ENCODE measurements around the gene SLC38A7.

Gene SLC38A7

GRCh38 chr16:58651965-58652348 lies 32.6 kb downstream of the SLC38A7 start:
- no peak for DNase-seq (ENCODE audit: low spot score)
- TF ChIP-seq, protein P1, sequence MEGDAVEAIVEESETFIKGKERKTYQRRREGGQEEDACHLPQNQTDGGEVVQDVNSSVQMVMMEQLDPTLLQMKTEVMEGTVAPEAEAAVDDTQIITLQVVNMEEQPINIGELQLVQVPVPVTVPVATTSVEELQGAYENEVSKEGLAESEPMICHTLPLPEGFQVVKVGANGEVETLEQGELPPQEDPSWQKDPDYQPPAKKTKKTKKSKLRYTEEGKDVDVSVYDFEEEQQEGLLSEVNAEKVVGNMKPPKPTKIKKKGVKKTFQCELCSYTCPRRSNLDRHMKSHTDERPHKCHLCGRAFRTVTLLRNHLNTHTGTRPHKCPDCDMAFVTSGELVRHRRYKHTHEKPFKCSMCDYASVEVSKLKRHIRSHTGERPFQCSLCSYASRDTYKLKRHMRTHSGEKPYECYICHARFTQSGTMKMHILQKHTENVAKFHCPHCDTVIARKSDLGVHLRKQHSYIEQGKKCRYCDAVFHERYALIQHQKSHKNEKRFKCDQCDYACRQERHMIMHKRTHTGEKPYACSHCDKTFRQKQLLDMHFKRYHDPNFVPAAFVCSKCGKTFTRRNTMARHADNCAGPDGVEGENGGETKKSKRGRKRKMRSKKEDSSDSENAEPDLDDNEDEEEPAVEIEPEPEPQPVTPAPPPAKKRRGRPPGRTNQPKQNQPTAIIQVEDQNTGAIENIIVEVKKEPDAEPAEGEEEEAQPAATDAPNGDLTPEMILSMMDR (IDR thresholded peaks at IDR 0.05; ENCODE audit: extremely low read depth, insufficient read depth, missing control alignments) = no peak
- in situ Hi-C loops (cut with MboI; ENCODE audit: low pct_unique_long_range_greater_than_20kb, low sequenced_read_pairs, unreplicated experiment) = no loop called here

GRCh38 chr16:58649707-58650106 lies 34.9 kb downstream of the SLC38A7 start:
- in situ Hi-C loops (cut with MboI; ENCODE audit: low pct_unique_long_range_greater_than_20kb, low sequenced_read_pairs, unreplicated experiment) = no loop called here
- DNase-seq (ENCODE audit: low spot score) = no peak
- TF ChIP-seq, protein P1 (IDR thresholded peaks at IDR 0.05; ENCODE audit: extremely low read depth, insufficient read depth, missing control alignments) = no peak

GRCh38 chr16:58647107-58647506 lies 37.5 kb downstream of the SLC38A7 start:
- in situ Hi-C loops (cut with MboI; ENCODE audit: low pct_unique_long_range_greater_than_20kb, low sequenced_read_pairs, unreplicated experiment) = no loop called here
- DNase-seq (ENCODE audit: low spot score) = no peak
- TF ChIP-seq, protein P1 (IDR thresholded peaks at IDR 0.05; ENCODE audit: extremely low read depth, insufficient read depth, missing control alignments) = no peak

DNA sequence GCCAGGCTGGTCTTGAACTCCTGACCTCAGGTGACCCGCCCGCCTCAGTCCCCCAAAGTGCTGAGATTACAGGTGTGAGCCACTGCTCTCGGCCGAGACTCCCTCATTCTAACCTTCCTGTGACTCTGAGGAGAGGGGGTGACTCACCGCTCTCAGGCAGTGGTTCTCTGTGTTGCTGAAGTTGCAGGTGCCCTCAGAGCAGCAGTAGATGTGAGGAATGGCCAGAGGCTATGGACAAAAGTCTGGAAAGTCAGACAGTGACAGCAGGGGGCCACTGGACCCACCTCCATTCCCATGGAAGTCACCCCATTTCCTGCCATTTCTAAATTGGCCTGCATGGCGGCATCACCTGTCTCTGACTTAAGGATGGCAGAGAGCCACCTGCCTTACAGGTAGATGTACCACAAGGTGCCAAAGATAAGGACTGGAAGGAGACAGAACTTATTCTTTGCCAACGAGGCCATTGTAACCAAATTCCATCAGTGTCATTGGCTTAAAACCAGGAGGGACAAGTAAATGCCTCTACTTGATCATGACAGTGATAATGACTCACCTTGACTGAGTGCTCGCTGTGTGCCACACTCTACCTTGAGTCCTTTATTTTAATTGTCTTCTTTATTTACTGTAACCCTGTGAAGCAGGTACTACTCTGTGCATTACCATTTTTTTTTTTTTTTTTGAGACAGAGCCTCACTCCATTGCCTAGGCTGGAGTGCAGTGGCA lies 39.6 kb downstream of the SLC38A7 start:
- in situ Hi-C loops (cut with MboI; ENCODE audit: low pct_unique_long_range_greater_than_20kb, low sequenced_read_pairs, unreplicated experiment) = no loop called here
- DNase-seq (ENCODE audit: low spot score) = no peak
- TF ChIP-seq, protein P1 (IDR thresholded peaks at IDR 0.05; ENCODE audit: extremely low read depth, insufficient read depth, missing control alignments) = no peak

DNA sequence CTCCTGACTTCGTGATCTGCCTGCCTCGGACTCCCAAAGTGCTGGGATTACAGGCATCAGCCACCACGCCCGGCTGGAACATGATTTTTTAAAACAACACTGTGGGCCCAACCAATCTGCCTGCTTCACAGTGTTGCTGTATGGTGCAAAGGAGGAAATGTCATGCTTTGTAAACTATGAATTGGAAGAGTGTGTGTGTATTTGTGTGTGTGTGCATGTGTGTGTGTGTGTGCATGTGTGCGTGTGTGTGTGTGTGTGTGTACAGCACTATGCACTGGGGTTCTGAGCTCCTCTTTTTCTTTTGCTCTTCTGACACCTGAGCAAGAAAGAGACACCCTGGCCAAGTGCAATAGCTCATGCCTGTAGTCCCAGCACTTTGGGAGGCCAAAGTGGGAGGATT lies 40.5 kb downstream of the SLC38A7 start:
- in situ Hi-C loops (cut with MboI; ENCODE audit: low pct_unique_long_range_greater_than_20kb, low sequenced_read_pairs, unreplicated experiment) = no loop called here
- TF ChIP-seq, protein P1 (IDR thresholded peaks at IDR 0.05; ENCODE audit: extremely low read depth, insufficient read depth, missing control alignments) = no peak
- no peak for DNase-seq (ENCODE audit: low spot score)

DNA sequence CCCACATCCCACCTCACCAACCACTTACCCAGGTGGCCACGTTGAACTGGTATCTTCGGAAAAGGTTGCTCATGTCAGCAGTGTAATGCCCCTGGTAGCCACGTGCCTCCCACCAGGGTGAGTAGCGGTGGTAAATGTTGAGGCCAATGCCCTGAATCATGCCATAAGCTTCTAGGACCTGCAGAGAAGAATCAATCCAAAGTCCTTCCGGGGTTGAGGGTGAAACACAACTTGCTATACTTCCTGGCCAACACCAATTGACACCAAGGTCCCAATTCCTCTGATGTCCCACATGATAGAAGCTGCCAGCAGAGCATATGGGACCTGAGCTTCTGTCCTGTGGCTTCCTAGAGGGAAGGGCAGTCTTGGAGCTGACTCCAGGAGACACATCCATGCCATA lies 43.6 kb downstream of the SLC38A7 start:
- DNase-seq (ENCODE audit: low spot score) = no peak
- TF ChIP-seq, protein P1 (IDR thresholded peaks at IDR 0.05; ENCODE audit: extremely low read depth, insufficient read depth, missing control alignments) = no peak
- in situ Hi-C loops (cut with MboI; ENCODE audit: low pct_unique_long_range_greater_than_20kb, low sequenced_read_pairs, unreplicated experiment) = no loop called here

Data from GM13977 (cell line).